GM20000 (cell line): ENCODE measurements around the gene TMEM121.

ENCODE experiments used
- DNase-seq: peaks from one replicate; pipeline ENCODE4 v3.0.0; 2012; ENCODE audit warnings: low spot score
- CTCF ChIP-seq: IDR thresholded peaks from 2 replicates; pipeline ENCODE4 v1.5.1; 2012; ENCODE audit warnings: mild to moderate bottlenecking, control low read depth; ENCODE audit errors: extremely low read depth, missing control alignments

Gene TMEM121

GRCh38 chr14:105489542-105490266 lies 36.7 kb upstream of the TMEM121 start:
- TF ChIP-seq CTCF, result peak; percentile 44
- DNase-seq, result peak; percentile 90

DNA sequence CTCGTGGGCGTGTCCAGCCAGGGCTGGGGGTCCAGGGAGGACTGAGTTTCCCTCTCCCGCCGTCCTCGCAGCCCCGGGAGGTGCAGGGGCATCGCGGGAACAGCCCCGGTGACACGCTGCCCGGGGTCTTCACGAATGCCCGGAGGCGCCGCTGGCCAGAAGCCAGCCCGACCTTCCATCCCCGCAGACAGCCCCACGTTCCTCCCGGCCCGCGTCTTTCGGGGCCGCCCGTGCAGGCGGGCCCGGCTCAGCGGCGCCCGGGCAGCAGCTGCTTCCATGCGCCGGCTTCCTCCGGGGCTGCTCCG lies 36.2 kb upstream of the TMEM121 start:
- TF ChIP-seq CTCF, result no peak
- DNase-seq, result no peak

- peak; percentile 98 for DNase-seq
- TF ChIP-seq CTCF, result peak; percentile 97
Measured at GRCh38 chr14:105490572-105491365, 35.6 kb upstream of the TMEM121 start, which contains the start of gene TEDC1. Gene TEDC1 (plus strand): TSS chr14:105491246. CDS start chr14:105491376, 130 bp downstream.

DNA sequence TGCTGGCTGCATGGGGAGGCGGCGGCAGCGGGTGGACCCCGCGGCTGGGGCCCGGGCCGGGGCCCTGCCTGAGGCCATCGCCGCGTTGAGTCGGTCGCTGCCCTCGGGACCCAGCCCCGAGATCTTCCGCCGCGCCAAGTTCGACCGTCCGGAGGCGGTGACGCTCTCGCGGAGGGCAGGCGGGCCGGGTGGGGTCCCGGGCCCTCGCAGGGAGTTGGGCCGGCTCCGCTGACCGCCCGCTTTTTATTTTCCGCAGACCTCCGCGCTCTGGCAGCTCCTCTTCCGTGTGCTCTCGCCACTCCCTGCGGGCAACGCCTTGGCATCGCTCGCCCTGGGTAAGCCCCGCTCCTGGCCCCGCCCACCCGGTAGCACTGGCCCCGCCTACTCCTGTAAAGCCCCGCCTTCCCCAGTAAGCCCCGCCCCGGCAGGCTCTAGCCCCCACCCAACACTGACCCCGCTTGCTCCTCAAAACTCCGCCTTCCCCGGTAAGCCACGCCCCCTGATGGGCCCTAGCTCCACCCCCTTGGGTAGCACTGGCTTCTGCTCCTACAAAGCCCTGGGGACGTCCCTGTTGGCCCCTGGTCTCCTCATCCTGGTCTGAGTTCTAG lies 34.9 kb upstream of the TMEM121 start:
- TF ChIP-seq CTCF, result no peak
- DNase-seq, result peak; percentile 96

DNA sequence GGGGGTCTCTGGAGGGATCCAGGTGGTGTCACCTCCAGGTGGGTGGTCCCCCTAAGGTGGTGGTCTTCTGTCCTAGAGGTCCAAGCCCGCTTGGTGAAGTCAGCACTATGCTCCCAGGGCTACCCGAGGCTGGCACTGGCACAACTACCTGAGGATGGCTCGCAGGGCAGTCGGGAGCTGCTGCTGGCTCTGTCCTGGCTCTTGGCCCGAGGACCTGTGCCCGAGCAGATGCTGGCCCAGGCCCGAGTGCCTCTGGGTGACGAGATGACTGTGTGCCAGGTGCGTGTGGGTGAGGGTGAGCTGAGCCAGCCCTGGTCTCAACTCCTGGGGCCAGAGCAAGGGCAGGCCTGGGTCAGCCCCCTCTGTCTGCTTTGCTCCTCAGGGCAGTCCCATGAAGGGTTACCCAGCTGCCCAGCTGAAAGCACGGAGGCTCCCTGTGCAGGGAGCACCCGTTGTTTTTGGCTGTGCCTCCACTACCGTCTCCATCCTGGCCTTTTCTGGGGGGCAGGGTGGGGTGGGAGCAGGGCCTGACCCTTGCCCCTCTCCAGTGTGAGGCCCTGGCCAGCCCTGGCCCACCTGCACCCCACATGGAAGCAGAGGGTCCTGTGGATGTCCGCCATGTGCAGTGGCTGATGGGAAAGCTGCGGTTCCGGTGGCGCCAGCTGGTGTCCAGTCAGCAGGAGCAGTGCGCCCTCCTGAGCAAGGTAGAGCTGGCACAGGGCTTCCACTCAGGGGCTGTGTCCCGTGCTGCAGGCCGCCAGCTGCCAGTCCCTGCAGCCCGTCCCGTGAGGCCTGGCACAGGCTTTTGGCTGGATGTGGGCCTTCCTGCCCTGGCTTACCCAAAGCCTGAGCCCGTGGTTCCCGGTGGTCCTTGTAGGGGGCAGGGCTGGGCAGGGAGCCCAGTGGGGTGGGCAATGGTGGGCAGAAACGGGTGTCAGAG lies 34.1 kb upstream of the TMEM121 start:
- TF ChIP-seq CTCF, result no peak

GRCh38 chr14:105492971-105493871 lies 33.2 kb upstream of the TMEM121 start:
- DNase-seq, result no peak
- no peak for TF ChIP-seq CTCF

More for the DNA sequence above, 34.1 kb upstream of the TMEM121 start:
- DNase-seq, result no peak
